ENCODE results near the gene DUS1L.
A peak's percentile ranks its signal among the peaks of the same experiment; 100 is the strongest.

DNA sequence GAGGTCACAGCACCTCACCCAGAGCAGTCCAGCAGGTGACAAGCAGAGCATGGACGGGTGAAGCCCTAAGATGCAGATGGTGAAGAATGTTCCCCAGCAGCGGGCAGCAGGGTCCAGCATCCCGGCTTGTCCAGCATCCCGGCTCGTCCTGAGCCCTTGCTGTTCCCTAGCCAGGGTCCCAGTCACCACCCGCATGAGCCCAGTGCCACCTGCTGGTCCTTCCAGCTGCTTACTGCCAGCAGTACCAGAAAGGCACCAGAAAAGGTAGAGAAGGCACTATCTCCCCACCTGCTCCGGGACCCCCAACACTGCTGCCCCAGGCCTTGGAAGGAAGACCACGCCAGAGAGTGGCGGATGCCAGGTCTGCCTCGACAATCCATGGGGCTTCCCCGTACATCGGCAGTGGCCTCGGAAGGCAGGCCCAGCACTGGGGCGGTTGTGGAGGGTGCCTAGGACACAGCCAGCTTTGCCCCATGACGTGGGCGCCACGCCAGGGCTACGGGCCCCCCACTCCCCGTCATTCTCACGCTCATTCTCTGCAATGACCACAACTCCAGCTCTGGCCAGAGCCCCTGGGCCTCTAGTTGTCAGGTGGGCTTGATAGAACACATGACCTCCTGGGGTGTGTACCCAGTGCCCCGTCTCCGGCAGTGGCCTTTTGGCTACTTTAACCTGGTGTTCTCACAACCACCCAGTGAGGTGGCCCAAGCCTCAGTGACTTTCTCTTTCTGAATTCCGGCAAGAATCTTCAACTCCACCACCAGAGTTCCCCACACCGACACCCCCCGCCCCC, 44.3 kb downstream of the DUS1L start:
- TF ChIP-seq POLR2A (IDR thresholded peaks at IDR 0.05): no peak
- TF ChIP-seq, protein P1, sequence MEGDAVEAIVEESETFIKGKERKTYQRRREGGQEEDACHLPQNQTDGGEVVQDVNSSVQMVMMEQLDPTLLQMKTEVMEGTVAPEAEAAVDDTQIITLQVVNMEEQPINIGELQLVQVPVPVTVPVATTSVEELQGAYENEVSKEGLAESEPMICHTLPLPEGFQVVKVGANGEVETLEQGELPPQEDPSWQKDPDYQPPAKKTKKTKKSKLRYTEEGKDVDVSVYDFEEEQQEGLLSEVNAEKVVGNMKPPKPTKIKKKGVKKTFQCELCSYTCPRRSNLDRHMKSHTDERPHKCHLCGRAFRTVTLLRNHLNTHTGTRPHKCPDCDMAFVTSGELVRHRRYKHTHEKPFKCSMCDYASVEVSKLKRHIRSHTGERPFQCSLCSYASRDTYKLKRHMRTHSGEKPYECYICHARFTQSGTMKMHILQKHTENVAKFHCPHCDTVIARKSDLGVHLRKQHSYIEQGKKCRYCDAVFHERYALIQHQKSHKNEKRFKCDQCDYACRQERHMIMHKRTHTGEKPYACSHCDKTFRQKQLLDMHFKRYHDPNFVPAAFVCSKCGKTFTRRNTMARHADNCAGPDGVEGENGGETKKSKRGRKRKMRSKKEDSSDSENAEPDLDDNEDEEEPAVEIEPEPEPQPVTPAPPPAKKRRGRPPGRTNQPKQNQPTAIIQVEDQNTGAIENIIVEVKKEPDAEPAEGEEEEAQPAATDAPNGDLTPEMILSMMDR (IDR thresholded peaks at IDR 0.05): peak; percentile 13 to 70 (median 38)
